Breast epithelium (tissue), 4 donors: ENCODE measurements around the gene FZD10. TPM values are rescaled to one million over a fixed set of nuclear protein-coding genes. Genes with fewer than 3 reads are reported as not detected.

ENCODE experiments used
- DNase-seq, 2 donors: peaks; one replicate each; pipeline ENCODE4 v3.0.0-alpha.2; 2019; ENCODE audit warnings: low spot score in 2 of 2
- H3K27ac ChIP-seq, 2 donors: fragments of 200-600 bp; sonication (generic) in 1 of 2; one replicate each; pipeline ENCODE4 v1.5.1; 2016 to 2019; ENCODE audit warnings: mild to moderate bottlenecking in 1 of 2
- H3K27me3 ChIP-seq, 2 donors: fragments of 200-600 bp; sonication (generic) in 1 of 2; one replicate each; pipeline versions ENCODE4 v1.5.1 to v1.6.0; 2017 to 2019; ENCODE audit warnings: control low read depth in 1 of 2, mild to moderate bottlenecking in 1 of 2
- H3K36me3 ChIP-seq: fragments of 200-600 bp; one replicate; pipeline ENCODE4 v1.5.1; 2019
- H3K4me1 ChIP-seq, 2 donors: fragments of 200-600 bp; sonication (generic); one replicate each; pipeline ENCODE4 v1.5.1; 2016 to 2019; ENCODE audit warnings: control low read depth in 1 of 2
- H3K4me3 ChIP-seq, 3 donors: fragments of 200-600 bp; sonication (generic); 1 replicate in 2 of 3; 2 replicates in 1 of 3; pipeline ENCODE4 v1.5.1; 2016 to 2019; ENCODE audit warnings: mild to moderate bottlenecking in 3 of 3, moderate library complexity in 2 of 3
- H3K9me3 ChIP-seq, 2 donors: fragments of 200-600 bp; sonication (generic) in 1 of 2; one replicate each; pipeline ENCODE4 v1.5.1; 2016 to 2019; ENCODE audit warnings: control low read depth in 1 of 2
- POLR2A ChIP-seq: fragments of 450-650 bp; IDR thresholded peaks from one replicate; pipeline ENCODE4 v1.6.1; 2016; ENCODE audit warnings: antibody characterized with exemption, mild to moderate bottlenecking, moderate library complexity
- POLR2AphosphoS5 ChIP-seq, 3 donors: sonication (generic); formaldehyde crosslinking; IDR thresholded peaks; one replicate each; pipeline ENCODE4 v1.6.1; 2017; ENCODE audit warnings: antibody characterized with exemption in 3 of 3
- intact Hi-C: fragments of 100-400 bp; cut with DNase I; formaldehyde crosslinking; loops from one replicate; pipeline ENCODE4 v1.15.1; 2023; ENCODE audit warnings: low total_unique reads
- total RNA-seq, 3 donors: library from RNA; depleted of rRNA; stranded (reverse); fragments of >200 nt; gene quantifications; one replicate each; pipeline ENCODE4 v1.1.0, GENCODE V29; 2016
- TF ChIP-seq, protein P1 (sequence below), 3 donors: fragments of 450-650 bp; IDR thresholded peaks; one replicate each; pipeline ENCODE4 v1.5.1; 2016 to 2017; ENCODE audit warnings: antibody characterized with exemption in 3 of 3, mild to moderate bottlenecking in 3 of 3, moderate library complexity in 3 of 3

FZD10 gene
- total RNA-seq, 3 donors from 2014 or later: 0.48 to 2.0 (median 1.8) TPM

- DNase-seq: no peak
- Histone ChIP-seq H3K27me3 (no peaks in the 10 kb centered on the region), H3K4me1 (no peaks in the 10 kb centered on the region), H3K9me3 (no peaks in the 10 kb centered on the region), H3K4me3 (no peak overlapping the region), H3K27ac (no peak overlapping the region), H3K36me3 (no peaks in the 10 kb centered on the region)
- intact Hi-C loops: no loop called here
- TF ChIP-seq POLR2AphosphoS5 (IDR thresholded peaks at IDR 0.05) (no peak), POLR2A (no peak)
- TF ChIP-seq, protein P1, sequence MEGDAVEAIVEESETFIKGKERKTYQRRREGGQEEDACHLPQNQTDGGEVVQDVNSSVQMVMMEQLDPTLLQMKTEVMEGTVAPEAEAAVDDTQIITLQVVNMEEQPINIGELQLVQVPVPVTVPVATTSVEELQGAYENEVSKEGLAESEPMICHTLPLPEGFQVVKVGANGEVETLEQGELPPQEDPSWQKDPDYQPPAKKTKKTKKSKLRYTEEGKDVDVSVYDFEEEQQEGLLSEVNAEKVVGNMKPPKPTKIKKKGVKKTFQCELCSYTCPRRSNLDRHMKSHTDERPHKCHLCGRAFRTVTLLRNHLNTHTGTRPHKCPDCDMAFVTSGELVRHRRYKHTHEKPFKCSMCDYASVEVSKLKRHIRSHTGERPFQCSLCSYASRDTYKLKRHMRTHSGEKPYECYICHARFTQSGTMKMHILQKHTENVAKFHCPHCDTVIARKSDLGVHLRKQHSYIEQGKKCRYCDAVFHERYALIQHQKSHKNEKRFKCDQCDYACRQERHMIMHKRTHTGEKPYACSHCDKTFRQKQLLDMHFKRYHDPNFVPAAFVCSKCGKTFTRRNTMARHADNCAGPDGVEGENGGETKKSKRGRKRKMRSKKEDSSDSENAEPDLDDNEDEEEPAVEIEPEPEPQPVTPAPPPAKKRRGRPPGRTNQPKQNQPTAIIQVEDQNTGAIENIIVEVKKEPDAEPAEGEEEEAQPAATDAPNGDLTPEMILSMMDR (IDR thresholded peaks at IDR 0.05): no peak
Observed at GRCh38 chr12:130146176-130146931, 15.9 kb upstream of the FZD10 start.

- Histone ChIP-seq H3K9me3 (no peaks in the 10 kb centered on the region), H3K36me3 (no peaks in the 10 kb centered on the region), H3K27ac (no peak overlapping the region), H3K4me1 (no peaks in the 10 kb centered on the region), H3K4me3 (no peak overlapping the region), H3K27me3 (no peaks in the 10 kb centered on the region)
- intact Hi-C loops: no loop called here
- DNase-seq: no peak
- TF ChIP-seq POLR2AphosphoS5 (IDR thresholded peaks at IDR 0.05): peak in 1 of 3 donors; percentile 58
- TF ChIP-seq POLR2A: no peak
- TF ChIP-seq, protein P1 (IDR thresholded peaks at IDR 0.05): no peak
Observed at GRCh38 chr12:130147875-130148596, 14.2 kb upstream of the FZD10 start.

- peak in 1 of 2 donors; percentile 19 for DNase-seq
- Histone ChIP-seq H3K4me1 (no peaks in the 10 kb centered on the region), H3K27me3 (no peaks in the 10 kb centered on the region), H3K9me3 (no peaks in the 10 kb centered on the region), H3K36me3 (no peaks in the 10 kb centered on the region), H3K4me3 (no peak overlapping the region), H3K27ac (no peak overlapping the region)
- TF ChIP-seq, protein P1 (IDR thresholded peaks at IDR 0.05): no peak
- TF ChIP-seq POLR2A (no peak), POLR2AphosphoS5 (IDR thresholded peaks at IDR 0.05) (no peak)
- intact Hi-C loops: no loop called here
Observed at GRCh38 chr12:130151846-130152245, 10.4 kb upstream of the FZD10 start.

DNA sequence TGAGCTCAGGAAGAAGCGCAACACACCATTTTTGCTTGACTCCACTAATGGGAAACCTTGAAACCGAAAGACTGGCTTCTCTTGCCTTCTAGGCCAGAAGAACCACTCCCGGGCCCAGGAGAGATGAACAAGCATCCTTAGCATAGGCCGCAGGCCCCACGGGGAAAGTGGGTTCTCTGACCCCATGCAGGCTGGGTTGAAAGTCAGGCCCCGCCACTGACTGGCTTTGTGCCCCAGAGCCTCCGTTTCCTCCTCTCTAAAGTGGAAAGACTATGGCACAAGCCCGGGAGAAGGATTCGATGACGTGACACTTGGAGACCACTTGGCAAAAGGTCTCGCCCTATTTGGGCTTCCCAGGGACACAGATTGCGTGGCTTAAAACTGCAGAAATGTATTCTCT is 9.9 kb upstream of the FZD10 start:
- Histone ChIP-seq H3K4me3 (no peak overlapping the region), H3K4me1 (no peaks in the 10 kb centered on the region), H3K36me3 (no peaks in the 10 kb centered on the region), H3K9me3 (no peaks in the 10 kb centered on the region), H3K27me3 (no peaks in the 10 kb centered on the region), H3K27ac (no peak overlapping the region)
- intact Hi-C loops: no loop called here
- DNase-seq: no peak
- no peak for TF ChIP-seq POLR2AphosphoS5 (IDR thresholded peaks at IDR 0.05)
- TF ChIP-seq POLR2A: no peak
- TF ChIP-seq, protein P1 (IDR thresholded peaks at IDR 0.05): no peak

GRCh38 chr12:130153803-130154202 is 8.5 kb upstream of the FZD10 start:
- no peaks in the 10 kb centered on the region for H3K9me3 ChIP-seq
- TF ChIP-seq, protein P1 (IDR thresholded peaks at IDR 0.05): no peak
- no peak for TF ChIP-seq POLR2A
- TF ChIP-seq POLR2AphosphoS5 (IDR thresholded peaks at IDR 0.05): no peak
- intact Hi-C loops: no loop called here
- DNase-seq: no peak
- no peaks in the 10 kb centered on the region for H3K27me3 ChIP-seq
- H3K36me3 ChIP-seq: no peaks in the 10 kb centered on the region
- H3K4me3 ChIP-seq: no peak overlapping the region
- no peaks in the 10 kb centered on the region for H3K4me1 ChIP-seq
- H3K27ac ChIP-seq: no peak overlapping the region
